K562 (cell line): ENCODE data around the gene NYAP1. TPM values are rescaled to one million over a fixed set of nuclear protein-coding genes. Genes with fewer than 3 reads are reported as not detected.

Experiments used
- CREB5 ChIP-seq: fragments of 250-450 bp; sonication (Bioruptor Pico); IDR thresholded peaks from 2 replicates; pipeline ENCODE4 v1.5.0; 2020; ENCODE audit warnings: mild to moderate bottlenecking
- ELK3 ChIP-seq: fragments of 450-650 bp; formaldehyde crosslinking; IDR thresholded peaks from 2 replicates; pipeline ENCODE4 v1.4.0; 2020; ENCODE audit warnings: mild to moderate bottlenecking
- MCM3 ChIP-seq: fragments of 450-650 bp; IDR thresholded peaks from 2 replicates; pipeline ENCODE4 v1.6.1; 2016
- MITF ChIP-seq: IDR thresholded peaks from 2 replicates; pipeline ENCODE4 v1.6.1; 2014; ENCODE audit warnings: antibody characterized with exemption
- NFATC3 ChIP-seq: fragments of 450-650 bp; IDR thresholded peaks from 2 replicates; pipeline ENCODE4 v1.6.1; 2017; ENCODE audit warnings: mild to moderate bottlenecking
- NONO ChIP-seq, 2 experiments: fragments of 200-400 bp in 1 of 2; fragments of 450-650 bp in 1 of 2; formaldehyde crosslinking in 1 of 2; IDR thresholded peaks; 2 replicates each; pipeline ENCODE4 v1.6.1; 2017; ENCODE audit warnings: low read depth in 2 of 2, mild to moderate bottlenecking in 2 of 2, moderate library complexity in 2 of 2, low read length in 1 of 2
- PKNOX1 ChIP-seq: fragments of 450-650 bp; IDR thresholded peaks from 2 replicates; pipeline ENCODE4 v1.6.1; 2016
- POLR2A ChIP-seq: fragments of 450-650 bp; conservative IDR thresholded peaks from 2 replicates; pipeline ENCODE4 v1.6.1; 2016
- POLR2G ChIP-seq: fragments of 200-400 bp; formaldehyde crosslinking; IDR thresholded peaks from 2 replicates; pipeline ENCODE4 v1.6.1; 2017; ENCODE audit warnings: low read depth, mild to moderate bottlenecking, antibody characterized with exemption, low read length, moderate library complexity
- TBP ChIP-seq: optimal IDR thresholded peaks from 2 replicates; pipeline ENCODE3; 2011; ENCODE audit warnings: low read depth, low read length, improper control_type of control experiment
- TFE3 ChIP-seq: fragments of 450-650 bp; formaldehyde crosslinking; IDR thresholded peaks from 2 replicates; pipeline ENCODE4 v1.4.0; 2020; ENCODE audit warnings: mild to moderate bottlenecking, mixed read lengths
- YY1 ChIP-seq, 3 experiments: IDR thresholded peaks; 2 replicates each; pipeline ENCODE4 v1.6.1; 2011; ENCODE audit warnings: low read length in 2 of 3, mild to moderate bottlenecking in 2 of 3, moderate library complexity in 2 of 3, borderline replicate concordance in 1 of 3, control low read depth in 1 of 3, low read depth in 1 of 3; ENCODE audit not compliant: insufficient read depth in 3 of 3, insufficient replicate concordance in 2 of 3, control insufficient read depth in 1 of 3, insufficient read length in 1 of 3; ENCODE audit errors: extremely low read depth in 1 of 3
- ZBTB11 ChIP-seq, 3 experiments: fragments of 200-800 bp in 1 of 3; fragments of 250-450 bp in 1 of 3; fragments of 450-650 bp in 1 of 3; sonication (Bioruptor Pico) in 1 of 3; sonication (Bioruptor generic) in 1 of 3; formaldehyde crosslinking in 1 of 3; IDR thresholded peaks; 2 replicates each; pipeline versions ENCODE4 v1.6.1 to v1.8.0; 2016 to 2022; ENCODE audit warnings: mild to moderate bottlenecking in 2 of 3, missing genetic modification characterization in 2 of 3, missing compliant biosample characterization in 1 of 3, moderate library complexity in 1 of 3
- polyA plus RNA-seq, 8 experiments: library from polyadenylated mRNA; depleted of rRNA in 4 of 8; stranded (reverse) in 5 of 8; unstranded in 3 of 8; fragments of >200 nt; fragmentation: Nextera tagmentation in 2 of 8; fragmentation: Illumina TruSeq in 1 of 8; extraction: Ambion mirVana in 2 of 8; extraction: Trizol in 1 of 8; gene quantifications; 2 replicates each; pipeline versions ENCODE4 v1.2.1 to v1.2.3, GENCODE V29; 2011 to 2014; ENCODE audit warnings: inconsistent platforms in 1 of 8, missing spikeins in 1 of 8
- total RNA-seq, 7 experiments: library from RNA; depleted of rRNA in 6 of 7; stranded (reverse); fragments of >200 nt in 6 of 7; fragmentation: Illumina TruSeq in 2 of 7; extraction: Trizol in 2 of 7; gene quantifications; 2 replicates each; pipeline versions ENCODE4 v1.2.1 to v1.2.3, GENCODE V29; 2011 to 2021; ENCODE audit warnings: low replicate concordance in 1 of 7

Gene NYAP1
- total and polyA plus RNA-seq, 9 of the 15 experiments (the other 6 are each of a cell fraction or from before 2014, with no cell fraction given): 0.11 to 0.88 (median 0.22) TPM; not detected in 2

- TF ChIP-seq ELK3 (CRISPR knock-in tag) (no peak), MITF (0 out of 2 replicates have a peak, but pooled peaks have one; percentile 12), YY1 (IDR thresholded peaks at IDR 0.05; ENCODE audit: borderline replicate concordance in 1 of 3, control insufficient read depth in 1 of 3, extremely low read depth in 1 of 3, insufficient read depth in 3 of 3, insufficient read length in 1 of 3, insufficient replicate concordance in 2 of 3, low read depth in 1 of 3, low read length in 2 of 3) (peak in 2 of 3 experiments; percentile 15 to 59), PKNOX1 (peak; percentile 97), NFATC3 (no peak), TFE3 (CRISPR knock-in tag) (no peak), ZBTB11 (CRISPR knock-in tag; IDR thresholded peaks at IDR 0.05) (no peak), POLR2G (peak; percentile 97), POLR2A (peak; percentile 87), TBP (peak; percentile 70), CREB5 (CRISPR knock-in tag) (no peak), NONO (IDR thresholded peaks at IDR 0.05; ENCODE audit: low read depth in 2 of 2, low read length in 1 of 2) (no peak), MCM3 (no peak)
Measured at GRCh38 chr7:100538654-100539435, 55.1 kb downstream of the NYAP1 start, which contains the start of gene AGFG2 (continued).
